Epithelial cell of alveolus of lung (primary cell): ENCODE measurements around the gene CCDC83. TPM values are rescaled to one million over a fixed set of nuclear protein-coding genes. Genes with fewer than 3 reads are reported as not detected.

Experiments used
- total RNA-seq: library from RNA; depleted of rRNA; stranded (reverse); fragments of >200 nt; gene quantifications from 2 replicates; pipeline ENCODE4 v1.2.1, GENCODE V29; 2015

Gene CCDC83
- not detected in 2 replicates for total RNA-seq

GRCh38 chr11:85855341-85855656, at the start of gene CCDC83:
TSS of gene CCDC83 (plus strand) at chr11:85855383. CDS start at chr11:85865124, 9,741 bp downstream.

GRCh38 chr11:85810871-85811611, 44.1 kb upstream of the CCDC83 start, which contains the start of gene SYTL2:
TSS of gene SYTL2 (minus strand) at chr11:85811141. CDS start at chr11:85757725, 53,416 bp downstream.

Other genes with a start within 250 kb of the CCDC83 start
- gene DLG2, start 228.0 kb upstream of the CCDC83 start, total RNA-seq = 0.26 and 1.6 TPM in 2 replicates
- gene TMEM126B, start 226.8 kb upstream of the CCDC83 start, total RNA-seq = 38.3 and 58.6 TPM in 2 replicates
- gene TMEM126A, start 207.4 kb upstream of the CCDC83 start, total RNA-seq = 18.8 and 42.4 TPM in 2 replicates
- gene CREBZF, start 190.3 kb upstream of the CCDC83 start, total RNA-seq = 18.5 and 26.9 TPM in 2 replicates
- gene CCDC89, start 169.2 kb upstream of the CCDC83 start, total RNA-seq = 2.7 and 2.8 TPM in 2 replicates
- gene SYTL2, start 44.2 kb upstream of the CCDC83 start, total RNA-seq = 11.0 and 18.5 TPM in 2 replicates
- 119 and 133 TPM in 2 replicates for gene PICALM, start 213.7 kb downstream of the CCDC83 start, total RNA-seq